Liver (tissue), 9 donors: ENCODE measurements around the gene ACOXL. TPM values are rescaled to one million over a fixed set of nuclear protein-coding genes. Genes with fewer than 3 reads are reported as not detected.

Source experiments
- DNase-seq: peaks from one replicate; pipeline ENCODE4 v3.0.0-alpha.2; 2017; ENCODE audit warnings: low spot score
- H3K27ac ChIP-seq, 2 donors: one replicate each; pipeline ENCODE4 v1.7.0; 2013; ENCODE audit warnings: inconsistent platforms in 2 of 2, low read length in 2 of 2, control low read depth in 1 of 2, low read depth in 1 of 2, mild to moderate bottlenecking in 1 of 2
- H3K27me3 ChIP-seq, 4 donors: one replicate each; pipeline versions ENCODE4 v1.6.1 to v1.7.0; 2013; ENCODE audit warnings: low read length in 3 of 4, inconsistent platforms in 1 of 4, mild to moderate bottlenecking in 1 of 4, moderate library complexity in 1 of 4; ENCODE audit not compliant: control insufficient read depth in 4 of 4, insufficient read depth in 4 of 4
- H3K36me3 ChIP-seq, 4 donors: one replicate each; pipeline versions ENCODE4 v1.6.1 to v1.7.0; 2013; ENCODE audit warnings: low read length in 3 of 4, mild to moderate bottlenecking in 3 of 4, low read depth in 1 of 4, moderate library complexity in 1 of 4; ENCODE audit not compliant: control insufficient read depth in 4 of 4, insufficient read depth in 3 of 4
- H3K4me1 ChIP-seq, 4 donors: one replicate each; pipeline versions ENCODE4 v1.6.1 to v1.7.0; 2013; ENCODE audit warnings: low read length in 3 of 4, mild to moderate bottlenecking in 3 of 4, moderate library complexity in 1 of 4; ENCODE audit not compliant: control insufficient read depth in 4 of 4, insufficient read depth in 4 of 4
- H3K4me3 ChIP-seq, 3 donors: one replicate each; pipeline versions ENCODE4 v1.6.1 to v1.7.0; 2013; ENCODE audit warnings: low read length in 3 of 3, control low read depth in 1 of 3, low read depth in 1 of 3, mild to moderate bottlenecking in 1 of 3
- H3K9ac ChIP-seq, 2 donors: one replicate each; pipeline ENCODE4 v1.7.0; 2013; ENCODE audit warnings: low read length in 2 of 2, mild to moderate bottlenecking in 2 of 2, moderate library complexity in 2 of 2, control low read depth in 1 of 2, low read depth in 1 of 2
- H3K9me3 ChIP-seq, 4 donors: one replicate each; pipeline versions ENCODE4 v1.6.1 to v1.7.0; 2013; ENCODE audit warnings: low read length in 3 of 4; ENCODE audit not compliant: control insufficient read depth in 4 of 4
- FOXA2 ChIP-seq: IDR thresholded peaks from 2 replicates; pipeline ENCODE4 v1.6.1; 2016; ENCODE audit warnings: antibody characterized with exemption
- GABPA ChIP-seq, 2 donors: IDR thresholded peaks in 1 of 2; conservative IDR thresholded peaks in 1 of 2; 2 replicates each; pipeline ENCODE4 v1.6.1; 2016; ENCODE audit warnings: antibody characterized with exemption in 2 of 2, mild to moderate bottlenecking in 1 of 2, moderate library complexity in 1 of 2
- HNF4A ChIP-seq, 2 donors: conservative IDR thresholded peaks; 2 replicates each; pipeline ENCODE4 v1.6.1; 2016; ENCODE audit warnings: antibody characterized with exemption in 2 of 2, mild to moderate bottlenecking in 2 of 2
- HNF4G ChIP-seq: IDR thresholded peaks from 2 replicates; pipeline ENCODE4 v1.6.1; 2016; ENCODE audit warnings: antibody characterized with exemption
- JUND ChIP-seq, 2 donors: IDR thresholded peaks; 2 replicates each; pipeline ENCODE4 v1.6.1; 2016; ENCODE audit warnings: antibody characterized with exemption in 2 of 2
- NR2F2 ChIP-seq: IDR thresholded peaks from 2 replicates; pipeline ENCODE4 v1.6.1; 2016; ENCODE audit warnings: antibody characterized with exemption
- RAD21 ChIP-seq, 2 donors: IDR thresholded peaks; 2 replicates each; pipeline ENCODE4 v1.6.1; 2016; ENCODE audit warnings: antibody characterized with exemption in 2 of 2, mild to moderate bottlenecking in 2 of 2
- REST ChIP-seq: IDR thresholded peaks from 2 replicates; pipeline ENCODE4 v1.6.1; 2016; ENCODE audit warnings: antibody characterized with exemption, mild to moderate bottlenecking
- RXRA ChIP-seq, 2 donors: IDR thresholded peaks; 2 replicates each; pipeline ENCODE4 v1.6.1; 2017 to 2018; ENCODE audit warnings: antibody characterized with exemption in 2 of 2, mild to moderate bottlenecking in 1 of 2
- SP1 ChIP-seq: IDR thresholded peaks from 2 replicates; pipeline ENCODE4 v1.6.1; 2018; ENCODE audit warnings: antibody characterized with exemption, mild to moderate bottlenecking
- TAF1 ChIP-seq: conservative IDR thresholded peaks from 2 replicates; pipeline ENCODE4 v1.6.1; 2016; ENCODE audit warnings: antibody characterized with exemption, mild to moderate bottlenecking
- YY1 ChIP-seq: IDR thresholded peaks from 2 replicates; pipeline ENCODE4 v1.6.1; 2016; ENCODE audit warnings: antibody characterized with exemption, mild to moderate bottlenecking
- WGBS: extraction: QIAGEN DNeasy Blood & Tissue Kit; methylation state at CpG from one replicate; pipeline ENCODE4 v1.1.7; 2013; 5-methylcytosine and 5-hydroxymethylcytosine counted together
- polyA plus RNA-seq, 2 donors: library from polyadenylated mRNA; stranded (reverse) in 1 of 2; unstranded in 1 of 2; fragments of 200-250 nt in 1 of 2; fragments of >200 nt in 1 of 2; fragmentation: Nextera tagmentation in 1 of 2; extraction: Ambion mirVana in 1 of 2; gene quantifications; one replicate each; pipeline versions ENCODE4 v1.2.1 to v1.2.3, GENCODE V29; 2013 to 2015
- total RNA-seq, 2 donors: library from RNA; depleted of rRNA; stranded (reverse); fragments of >200 nt; gene quantifications; one replicate each; pipeline ENCODE4 v1.2.3, GENCODE V29; 2014
- TF ChIP-seq, protein P1 (sequence below): IDR thresholded peaks from 2 replicates; pipeline ENCODE4 v1.6.1; 2016; ENCODE audit warnings: antibody characterized with exemption
- TF ChIP-seq, protein P2 (sequence below): IDR thresholded peaks from 2 replicates; pipeline ENCODE4 v1.6.1; 2016; ENCODE audit warnings: antibody characterized with exemption
- TF ChIP-seq, protein P3 (sequence below): fragments of 150-350 bp; IDR thresholded peaks from 2 replicates; pipeline ENCODE4 v1.5.1; 2017; ENCODE audit warnings: improper control_type of control experiment, low read depth, low read length; ENCODE audit not compliant: missing input control
- donor health status: healthy.
- donor health status: healthy.
- donor health status: healthy.
- donor health status: healthy.
- donor health status: healthy.

The ACOXL gene
- total and polyA plus RNA-seq, 4 donors: 0.07 TPM; not detected in 3

GRCh38 chr2:110834134-110834827, 101.9 kb downstream of the ACOXL start:
- H3K27me3 ChIP-seq: no peaks in the 10 kb centered on the region
- no peaks in the 10 kb centered on the region for H3K4me1 ChIP-seq
- H3K27ac ChIP-seq: no peak overlapping the region
- H3K4me3 ChIP-seq: no peak overlapping the region
- TF ChIP-seq REST: no peak
- TF ChIP-seq TAF1: no peak
- TF ChIP-seq JUND (IDR thresholded peaks at IDR 0.05): no peak
- TF ChIP-seq, protein P1, sequence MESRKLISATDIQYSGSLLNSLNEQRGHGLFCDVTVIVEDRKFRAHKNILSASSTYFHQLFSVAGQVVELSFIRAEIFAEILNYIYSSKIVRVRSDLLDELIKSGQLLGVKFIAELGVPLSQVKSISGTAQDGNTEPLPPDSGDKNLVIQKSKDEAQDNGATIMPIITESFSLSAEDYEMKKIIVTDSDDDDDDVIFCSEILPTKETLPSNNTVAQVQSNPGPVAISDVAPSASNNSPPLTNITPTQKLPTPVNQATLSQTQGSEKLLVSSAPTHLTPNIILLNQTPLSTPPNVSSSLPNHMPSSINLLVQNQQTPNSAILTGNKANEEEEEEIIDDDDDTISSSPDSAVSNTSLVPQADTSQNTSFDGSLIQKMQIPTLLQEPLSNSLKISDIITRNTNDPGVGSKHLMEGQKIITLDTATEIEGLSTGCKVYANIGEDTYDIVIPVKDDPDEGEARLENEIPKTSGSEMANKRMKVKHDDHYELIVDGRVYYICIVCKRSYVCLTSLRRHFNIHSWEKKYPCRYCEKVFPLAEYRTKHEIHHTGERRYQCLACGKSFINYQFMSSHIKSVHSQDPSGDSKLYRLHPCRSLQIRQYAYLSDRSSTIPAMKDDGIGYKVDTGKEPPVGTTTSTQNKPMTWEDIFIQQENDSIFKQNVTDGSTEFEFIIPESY: no peak
- TF ChIP-seq, protein P2, sequence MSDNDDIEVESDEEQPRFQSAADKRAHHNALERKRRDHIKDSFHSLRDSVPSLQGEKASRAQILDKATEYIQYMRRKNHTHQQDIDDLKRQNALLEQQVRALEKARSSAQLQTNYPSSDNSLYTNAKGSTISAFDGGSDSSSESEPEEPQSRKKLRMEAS: no peak
- TF ChIP-seq RXRA (IDR thresholded peaks at IDR 0.05): no peak
- no peak for TF ChIP-seq NR2F2
- no peak for TF ChIP-seq GABPA (IDR thresholded peaks at IDR 0.05 in 1 of 2, conservative IDR thresholded peaks at IDR 0.05 in 1 of 2)
- no peak overlapping the region for H3K9ac ChIP-seq
- H3K36me3 ChIP-seq: no peaks in the 10 kb centered on the region
- no peak for DNase-seq
- WGBS: 57% methylated on average over 7 of the region's 7 CpGs
- H3K9me3 ChIP-seq: peaks cover 0 to 1% (median 0%) of the 10 kb centered on the region in 4 donors

GRCh38 chr2:110836671-110837070, 104.3 kb downstream of the ACOXL start:
- Histone ChIP-seq H3K9me3 (no peaks in the 10 kb centered on the region), H3K36me3 (no peaks in the 10 kb centered on the region), H3K4me1 (no peaks in the 10 kb centered on the region), H3K27ac (no peak overlapping the region), H3K9ac (no peak overlapping the region), H3K27me3 (no peaks in the 10 kb centered on the region), H3K4me3 (no peak overlapping the region)
- TF ChIP-seq FOXA2: no peak
- TF ChIP-seq HNF4G: no peak
- TF ChIP-seq SP1: no peak
- no peak for TF ChIP-seq YY1
- TF ChIP-seq, protein P3, sequence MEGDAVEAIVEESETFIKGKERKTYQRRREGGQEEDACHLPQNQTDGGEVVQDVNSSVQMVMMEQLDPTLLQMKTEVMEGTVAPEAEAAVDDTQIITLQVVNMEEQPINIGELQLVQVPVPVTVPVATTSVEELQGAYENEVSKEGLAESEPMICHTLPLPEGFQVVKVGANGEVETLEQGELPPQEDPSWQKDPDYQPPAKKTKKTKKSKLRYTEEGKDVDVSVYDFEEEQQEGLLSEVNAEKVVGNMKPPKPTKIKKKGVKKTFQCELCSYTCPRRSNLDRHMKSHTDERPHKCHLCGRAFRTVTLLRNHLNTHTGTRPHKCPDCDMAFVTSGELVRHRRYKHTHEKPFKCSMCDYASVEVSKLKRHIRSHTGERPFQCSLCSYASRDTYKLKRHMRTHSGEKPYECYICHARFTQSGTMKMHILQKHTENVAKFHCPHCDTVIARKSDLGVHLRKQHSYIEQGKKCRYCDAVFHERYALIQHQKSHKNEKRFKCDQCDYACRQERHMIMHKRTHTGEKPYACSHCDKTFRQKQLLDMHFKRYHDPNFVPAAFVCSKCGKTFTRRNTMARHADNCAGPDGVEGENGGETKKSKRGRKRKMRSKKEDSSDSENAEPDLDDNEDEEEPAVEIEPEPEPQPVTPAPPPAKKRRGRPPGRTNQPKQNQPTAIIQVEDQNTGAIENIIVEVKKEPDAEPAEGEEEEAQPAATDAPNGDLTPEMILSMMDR: no peak
- TF ChIP-seq GABPA (IDR thresholded peaks at IDR 0.05 in 1 of 2, conservative IDR thresholded peaks at IDR 0.05 in 1 of 2): no peak
- no peak for TF ChIP-seq HNF4A (conservative IDR thresholded peaks at IDR 0.05)
- TF ChIP-seq TAF1: no peak
- TF ChIP-seq, protein P1: no peak
- TF ChIP-seq NR2F2: no peak
- TF ChIP-seq REST: no peak
- no peak for TF ChIP-seq JUND (IDR thresholded peaks at IDR 0.05)
- TF ChIP-seq, protein P2: no peak
- no peak for TF ChIP-seq RAD21 (IDR thresholded peaks at IDR 0.05)
- no peak for DNase-seq
- WGBS: 95% methylated on average over 8 of the region's 8 CpGs
